HEK293 (cell line): ENCODE results near the gene SUN5.

Experiments
- MYNN ChIP-seq: fragments of 450-650 bp; formaldehyde crosslinking; IDR thresholded peaks from 2 replicates; pipeline ENCODE4 v1.5.1; 2016; ENCODE audit warnings: missing biosample characterization, missing genetic modification characterization, borderline replicate concordance
- SCRT1 ChIP-seq: fragments of 450-650 bp; formaldehyde crosslinking; IDR thresholded peaks from 2 replicates; pipeline ENCODE4 v1.5.1; 2016; ENCODE audit warnings: missing biosample characterization, missing genetic modification characterization, borderline replicate concordance
- ZBTB1 ChIP-seq: fragments of 450-650 bp; formaldehyde crosslinking; IDR thresholded peaks from 2 replicates; pipeline ENCODE4 v1.5.1; 2016; ENCODE audit warnings: missing biosample characterization, missing genetic modification characterization
- ZFP41 ChIP-seq: fragments of 450-650 bp; formaldehyde crosslinking; IDR thresholded peaks from 2 replicates; pipeline ENCODE4 v1.5.1; 2016; ENCODE audit warnings: missing biosample characterization, missing genetic modification characterization, borderline replicate concordance
- ZNF37A ChIP-seq: fragments of 450-650 bp; IDR thresholded peaks from 2 replicates; pipeline ENCODE4 v1.5.1; 2018; ENCODE audit warnings: missing biosample characterization, missing genetic modification characterization
- ZNF558 ChIP-seq: fragments of 450-650 bp; formaldehyde crosslinking; IDR thresholded peaks from 2 replicates; pipeline ENCODE4 v1.5.1; 2016; ENCODE audit warnings: missing biosample characterization, missing genetic modification characterization
- ZNF777 ChIP-seq: fragments of 450-650 bp; formaldehyde crosslinking; IDR thresholded peaks from 2 replicates; pipeline ENCODE4 v1.5.1; 2017; ENCODE audit warnings: missing biosample characterization, missing genetic modification characterization, borderline replicate concordance
- ZNF792 ChIP-seq: fragments of 450-650 bp; formaldehyde crosslinking; IDR thresholded peaks from 2 replicates; pipeline ENCODE4 v1.5.1; 2016; ENCODE audit warnings: missing biosample characterization, missing genetic modification characterization
- TF ChIP-seq, protein P1 (sequence below): fragments of 450-650 bp; formaldehyde crosslinking; IDR thresholded peaks from 2 replicates; pipeline ENCODE4 v1.5.1; 2016; ENCODE audit warnings: missing biosample characterization, missing genetic modification characterization

GRCh38 chr20:33004141-33004751, at the start of gene SUN5:
- TF ChIP-seq, protein P1, sequence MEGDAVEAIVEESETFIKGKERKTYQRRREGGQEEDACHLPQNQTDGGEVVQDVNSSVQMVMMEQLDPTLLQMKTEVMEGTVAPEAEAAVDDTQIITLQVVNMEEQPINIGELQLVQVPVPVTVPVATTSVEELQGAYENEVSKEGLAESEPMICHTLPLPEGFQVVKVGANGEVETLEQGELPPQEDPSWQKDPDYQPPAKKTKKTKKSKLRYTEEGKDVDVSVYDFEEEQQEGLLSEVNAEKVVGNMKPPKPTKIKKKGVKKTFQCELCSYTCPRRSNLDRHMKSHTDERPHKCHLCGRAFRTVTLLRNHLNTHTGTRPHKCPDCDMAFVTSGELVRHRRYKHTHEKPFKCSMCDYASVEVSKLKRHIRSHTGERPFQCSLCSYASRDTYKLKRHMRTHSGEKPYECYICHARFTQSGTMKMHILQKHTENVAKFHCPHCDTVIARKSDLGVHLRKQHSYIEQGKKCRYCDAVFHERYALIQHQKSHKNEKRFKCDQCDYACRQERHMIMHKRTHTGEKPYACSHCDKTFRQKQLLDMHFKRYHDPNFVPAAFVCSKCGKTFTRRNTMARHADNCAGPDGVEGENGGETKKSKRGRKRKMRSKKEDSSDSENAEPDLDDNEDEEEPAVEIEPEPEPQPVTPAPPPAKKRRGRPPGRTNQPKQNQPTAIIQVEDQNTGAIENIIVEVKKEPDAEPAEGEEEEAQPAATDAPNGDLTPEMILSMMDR (tag by site-specific recombination): no peak
- TF ChIP-seq ZBTB1 (tag by site-specific recombination) (no peak), MYNN (tag by site-specific recombination) (no peak), ZNF777 (tag by site-specific recombination) (no peak), ZNF37A (tag by site-specific recombination) (no peak), ZNF558 (tag by site-specific recombination) (no peak), ZFP41 (tag by site-specific recombination) (no peak), SCRT1 (tag by site-specific recombination) (no peak), ZNF792 (tag by site-specific recombination) (no peak)
